Central memory CD4-positive, alpha-beta T cell (primary cell): ENCODE measurements around the gene CCDC196.

Source experiments
- DNase-seq: peaks from one replicate; pipeline ENCODE4 v3.0.0; 2022
- total RNA-seq, 3 experiments: gene quantifications; one replicate each; lab custom pipeline; 2026; lab: John Stamatoyannopoulos, UW

The CCDC196 gene, protein sequence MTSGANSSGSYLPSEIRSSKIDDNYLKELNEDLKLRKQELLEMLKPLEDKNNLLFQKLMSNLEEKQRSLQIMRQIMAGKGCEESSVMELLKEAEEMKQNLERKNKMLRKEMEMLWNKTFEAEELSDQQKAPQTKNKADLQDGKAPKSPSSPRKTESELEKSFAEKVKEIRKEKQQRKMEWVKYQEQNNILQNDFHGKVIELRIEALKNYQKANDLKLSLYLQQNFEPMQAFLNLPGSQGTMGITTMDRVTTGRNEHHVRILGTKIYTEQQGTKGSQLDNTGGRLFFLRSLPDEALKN
- total RNA-seq = 0 reads per million in 3 experiments

DNA sequence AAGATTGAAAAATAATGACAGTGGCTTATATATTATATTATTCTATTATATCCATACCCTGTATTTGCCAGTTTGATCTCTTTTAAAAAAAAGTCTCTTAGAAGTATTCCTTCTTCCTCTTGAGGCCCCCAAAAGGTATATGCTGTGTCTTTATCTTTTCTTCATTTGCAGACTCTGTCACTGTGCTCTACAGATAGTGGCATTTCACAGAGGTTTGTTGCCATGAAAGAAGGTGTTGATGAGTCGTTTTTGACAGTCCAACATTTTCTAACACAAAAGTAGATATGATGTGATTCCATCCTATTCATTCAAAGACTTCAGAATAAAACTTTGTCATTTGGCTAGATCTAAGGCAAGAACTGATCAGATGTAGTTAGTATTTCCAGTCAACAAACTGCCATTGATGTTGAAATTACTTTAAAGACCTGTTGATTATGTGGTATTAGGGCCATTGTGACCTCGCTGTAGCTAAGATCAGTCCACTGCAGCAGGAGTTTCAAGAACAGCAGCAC is at the start of gene CCDC196:
CCDC196 (plus strand) TSS at position 462 of the 512 bp plus-strand sequence. CDS start 132 bp downstream, outside the sequence.
- DNase-seq = no peak

DNA sequence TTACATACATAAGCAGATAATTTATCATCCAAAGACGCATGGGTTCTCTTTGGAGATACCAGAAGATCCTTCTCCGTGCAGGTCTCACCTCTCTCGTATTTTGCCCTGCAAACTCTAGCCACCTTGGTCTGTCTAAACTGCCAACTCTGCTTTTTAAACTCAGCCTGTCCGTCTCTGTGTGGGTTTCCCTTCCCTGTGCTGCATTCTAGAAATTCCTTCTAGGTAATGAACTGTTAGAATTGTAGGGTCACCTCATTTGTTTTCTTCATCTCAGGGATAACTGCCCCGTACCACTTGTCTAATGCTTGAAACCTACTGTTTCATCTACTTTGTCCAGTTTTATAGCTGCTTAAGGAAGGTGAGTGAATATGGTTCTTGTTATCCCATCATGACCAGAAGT is 45.4 kb upstream of the CCDC196 start:
- DNase-seq = no peak

DNA sequence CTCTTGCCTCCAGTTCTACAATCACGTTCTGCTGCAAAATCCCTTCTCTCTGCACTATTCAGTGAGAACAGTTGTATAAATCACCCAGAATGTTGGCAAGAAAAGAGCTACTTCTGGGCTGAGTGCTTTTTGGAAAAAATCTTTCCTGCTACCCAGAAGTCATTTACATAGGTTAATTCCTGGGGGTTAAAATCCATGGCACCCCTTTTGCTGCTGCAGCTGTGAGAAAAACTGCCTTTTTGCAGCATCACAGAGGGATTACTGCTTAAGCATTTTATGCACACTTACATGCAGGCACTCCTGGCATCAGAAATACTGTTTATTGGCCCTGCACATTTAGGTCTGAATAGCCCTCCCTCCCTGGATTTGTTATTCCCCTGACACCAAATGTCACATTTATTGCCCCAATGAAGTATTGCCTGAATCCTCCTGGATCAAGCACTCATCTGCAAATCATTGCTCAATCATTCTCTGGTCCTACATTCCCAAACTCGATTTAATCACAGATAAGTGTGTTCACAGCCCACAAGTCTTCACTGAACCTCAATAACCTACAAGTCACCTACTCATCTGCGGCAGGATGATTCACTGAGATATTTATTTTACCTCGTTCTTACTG is 43.1 kb upstream of the CCDC196 start:
- DNase-seq = no peak

DNA sequence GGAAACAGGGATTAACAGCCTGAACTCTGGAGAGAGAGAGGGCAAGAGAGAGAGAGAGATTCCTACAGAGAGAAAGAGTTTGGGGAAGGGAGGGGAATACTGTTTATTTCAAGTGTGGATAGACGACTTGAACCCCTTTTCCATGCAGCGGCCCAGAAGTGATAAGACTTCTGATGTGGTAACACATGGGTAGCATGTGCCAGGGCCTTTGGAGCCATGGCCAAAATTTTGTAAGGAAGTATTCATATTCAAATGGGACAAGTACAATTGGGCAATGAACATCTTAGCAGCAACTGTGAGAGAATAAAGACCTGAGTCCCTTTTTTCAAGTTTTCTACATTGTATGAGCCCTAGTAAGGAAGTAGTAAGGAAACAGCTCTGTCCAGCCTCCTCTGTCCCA is 42.4 kb upstream of the CCDC196 start:
- DNase-seq = no peak

DNA sequence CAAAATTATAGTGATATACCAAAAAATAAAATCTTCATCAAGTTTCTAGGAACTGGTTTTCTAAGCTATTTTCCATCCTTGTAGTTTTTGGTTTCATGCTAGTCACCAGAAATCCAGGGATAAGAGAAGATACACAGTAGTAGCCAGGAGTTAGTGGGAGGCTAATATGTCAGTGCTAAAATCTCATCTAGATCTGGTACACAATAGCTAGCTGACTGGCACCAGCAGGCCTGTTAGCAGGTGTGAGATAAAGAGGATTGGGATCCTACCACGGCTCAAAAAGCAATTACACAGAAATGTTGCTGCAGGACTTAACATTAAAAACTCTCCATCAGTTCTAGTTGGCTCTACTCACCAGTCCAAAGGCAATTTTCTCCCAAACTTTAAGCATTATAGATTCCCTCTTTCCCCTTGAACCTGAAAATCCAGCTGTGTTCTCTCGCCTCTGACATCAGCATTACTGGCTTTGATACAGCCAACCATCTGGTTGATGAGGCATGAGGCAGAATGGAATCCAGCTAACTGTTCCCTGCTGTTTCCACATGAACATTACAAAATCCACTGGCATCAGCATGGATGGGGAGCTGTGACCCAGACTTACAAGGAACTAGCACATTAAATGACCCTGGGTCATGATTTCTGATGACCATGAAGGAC is 41.8 kb upstream of the CCDC196 start:
- DNase-seq = no peak

DNA sequence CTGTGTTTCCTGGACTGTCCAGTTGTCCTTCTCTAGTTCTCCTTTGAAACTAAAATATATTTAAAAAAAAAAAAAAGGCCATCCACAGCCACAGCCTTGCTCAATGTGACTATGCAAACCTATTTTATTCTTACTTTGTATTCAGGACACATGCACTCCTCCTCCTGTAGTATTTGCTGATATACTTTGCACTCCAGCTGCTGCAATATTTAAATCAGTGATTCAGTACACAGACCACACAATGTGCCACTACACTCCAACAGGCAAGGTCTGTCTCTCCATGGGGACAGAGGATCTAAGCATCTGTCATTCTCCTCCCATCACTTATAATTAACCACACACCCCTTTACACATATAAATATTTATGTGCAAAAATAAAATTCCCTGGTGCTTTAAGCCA is 40.2 kb upstream of the CCDC196 start:
- no peak for DNase-seq

DNA sequence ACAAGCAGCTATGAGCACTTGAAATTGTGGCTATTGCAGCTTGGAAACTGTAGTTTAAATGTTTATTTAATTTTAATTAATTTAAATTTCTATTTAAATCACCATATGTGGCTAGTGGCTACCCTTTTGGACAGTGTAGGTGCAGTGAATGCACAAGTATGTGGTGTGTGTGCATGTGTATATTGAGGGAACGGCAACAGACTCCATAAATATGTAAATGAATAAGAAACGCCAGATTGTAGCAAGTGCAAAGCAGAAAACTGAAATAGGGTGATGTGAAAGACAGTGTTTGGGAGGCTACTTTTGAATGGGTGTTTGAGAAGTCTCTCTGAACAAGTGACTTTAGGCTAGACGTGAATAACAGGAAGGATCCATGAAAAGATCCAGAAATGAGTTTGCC is 32.7 kb upstream of the CCDC196 start:
- no peak for DNase-seq

DNA sequence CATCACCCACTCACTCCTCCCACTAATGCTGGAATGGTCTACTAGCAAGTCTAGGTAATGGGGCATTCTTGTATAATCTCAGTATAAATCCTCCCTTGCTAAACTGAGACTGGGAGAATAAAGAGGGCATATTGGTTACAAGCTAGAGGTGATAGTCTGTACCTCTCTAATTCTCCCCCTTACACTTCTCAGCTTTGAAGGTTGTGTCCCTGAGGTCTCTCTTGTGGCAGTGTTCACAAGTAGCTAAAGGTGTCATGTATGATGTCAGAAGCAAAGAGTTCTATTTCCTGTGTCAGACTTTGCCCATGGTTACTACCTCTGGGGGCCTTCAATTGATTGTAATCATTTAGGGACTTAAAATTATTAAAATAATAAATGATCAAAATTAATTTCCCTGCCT is 26.6 kb upstream of the CCDC196 start:
- no peak for DNase-seq

DNA sequence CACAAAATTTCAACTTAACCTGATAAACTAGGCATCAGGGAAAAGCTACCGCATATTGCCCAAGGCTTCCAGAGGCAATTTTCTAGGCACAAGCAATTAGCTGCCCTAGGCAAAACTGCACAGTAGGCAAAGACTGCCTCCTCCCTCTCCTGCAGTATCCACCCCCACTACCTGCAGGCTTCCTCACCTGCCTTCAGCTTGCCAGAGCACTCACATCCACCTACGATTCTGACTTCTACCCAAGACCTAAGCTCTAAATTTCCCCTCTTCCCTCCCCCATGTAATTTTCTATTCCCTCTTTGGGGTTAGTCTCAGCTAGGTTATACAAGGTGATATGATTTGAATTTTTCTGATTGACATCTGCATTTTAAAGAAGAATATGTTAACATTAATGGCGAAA is 21.9 kb upstream of the CCDC196 start:
- DNase-seq = no peak

DNA sequence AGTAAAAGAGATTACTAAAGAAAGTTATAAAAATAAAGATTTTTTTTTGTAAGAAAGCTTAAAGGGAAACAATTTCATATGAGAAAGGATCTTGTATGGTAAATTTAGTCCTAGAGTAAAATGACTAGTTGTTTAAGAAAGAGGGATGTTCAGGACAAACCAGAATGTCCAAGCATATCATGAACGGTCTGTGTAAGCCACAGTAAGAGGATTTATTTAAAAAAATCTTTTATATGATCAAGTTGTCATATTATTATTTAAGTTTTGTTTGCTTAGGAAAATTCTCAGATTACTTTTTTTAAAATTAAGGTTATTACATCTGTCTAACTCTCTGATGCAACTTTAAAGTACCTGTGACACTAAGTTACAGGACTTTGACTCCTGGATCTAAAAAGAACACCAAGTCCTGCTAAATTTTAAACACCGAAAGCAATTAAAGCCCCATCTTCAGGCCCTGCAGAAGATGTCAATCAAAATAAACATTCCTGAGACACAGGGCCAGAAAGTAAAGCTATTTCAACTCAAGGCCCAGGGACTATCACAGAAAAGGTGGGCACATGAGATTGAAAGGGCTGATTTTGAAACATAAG is 17.3 kb upstream of the CCDC196 start:
- DNase-seq = no peak

DNA sequence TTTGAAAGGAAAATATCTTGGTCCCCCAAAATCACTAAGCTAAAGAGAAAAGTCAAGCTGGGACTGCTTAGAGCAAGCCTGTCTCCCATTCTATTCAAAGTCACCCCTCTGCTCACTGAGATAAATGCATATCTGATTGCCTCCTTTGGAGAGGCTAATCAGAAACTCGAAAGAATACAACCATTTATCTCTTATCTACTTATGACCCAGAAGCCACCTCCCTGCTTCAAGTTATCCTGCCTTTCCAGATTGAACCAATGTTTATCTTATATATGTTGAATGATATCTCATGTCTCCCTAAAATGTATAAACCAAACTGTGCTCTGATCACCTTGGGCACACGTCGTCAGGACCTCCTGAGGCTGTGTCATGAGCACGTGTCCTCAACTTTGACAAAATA is 14.6 kb upstream of the CCDC196 start:
- no peak for DNase-seq

DNA sequence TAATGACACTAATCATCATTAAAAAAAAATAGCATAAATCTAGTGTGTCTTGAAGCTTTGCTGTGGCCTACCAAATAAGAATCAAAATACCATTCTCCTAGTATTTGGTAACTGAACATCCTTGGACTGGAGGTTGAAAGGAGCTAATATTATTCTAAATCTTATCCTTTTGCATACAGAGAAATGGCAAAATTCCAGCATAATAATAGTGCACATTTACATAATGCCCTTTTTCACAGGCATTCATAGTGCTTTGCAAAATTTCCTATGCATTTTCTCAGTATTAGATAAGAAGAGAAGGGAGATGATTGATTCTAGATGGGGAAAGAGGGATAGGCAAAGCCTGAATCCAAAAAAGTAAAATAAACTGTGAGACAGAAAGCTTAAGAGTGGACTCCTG is 13.9 kb upstream of the CCDC196 start:
- no peak for DNase-seq

DNA sequence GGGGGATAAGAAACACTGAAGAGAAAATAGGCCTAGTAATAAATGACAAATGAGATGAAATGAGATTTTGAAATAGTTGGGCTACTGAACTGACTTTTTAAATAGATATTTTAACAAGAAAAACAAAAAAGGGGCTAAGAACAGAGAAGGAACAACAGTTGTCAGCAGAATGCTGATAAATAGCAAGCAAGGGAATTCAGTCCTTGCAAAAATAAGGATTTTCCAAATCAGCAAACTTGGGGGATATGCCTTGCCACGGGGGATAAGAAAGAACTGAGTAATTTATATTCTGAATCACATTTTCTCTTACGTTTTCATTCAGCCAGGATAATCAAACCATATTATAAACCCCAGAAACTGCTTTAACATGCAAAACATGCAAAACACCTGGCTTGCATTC is 12.9 kb upstream of the CCDC196 start:
- DNase-seq = no peak

DNA sequence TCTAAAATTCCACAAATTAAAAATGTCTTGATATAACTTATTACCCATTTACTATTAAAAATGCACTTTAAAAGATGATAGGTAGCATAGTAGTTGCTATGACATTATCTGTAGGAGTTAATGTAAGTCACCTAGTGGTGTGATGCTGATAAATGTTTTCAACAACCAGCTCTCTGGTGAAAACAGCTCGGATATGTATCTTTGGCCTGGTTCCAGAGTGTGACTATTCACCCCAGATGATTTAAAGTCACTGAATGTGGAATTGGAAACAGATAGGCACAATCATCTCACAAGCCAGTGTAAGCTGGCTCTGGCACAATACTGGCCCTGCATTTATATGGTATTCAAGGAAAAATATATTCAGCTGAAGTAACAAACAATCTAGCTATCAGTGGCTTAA is 9.2 kb upstream of the CCDC196 start:
- DNase-seq = no peak

DNA sequence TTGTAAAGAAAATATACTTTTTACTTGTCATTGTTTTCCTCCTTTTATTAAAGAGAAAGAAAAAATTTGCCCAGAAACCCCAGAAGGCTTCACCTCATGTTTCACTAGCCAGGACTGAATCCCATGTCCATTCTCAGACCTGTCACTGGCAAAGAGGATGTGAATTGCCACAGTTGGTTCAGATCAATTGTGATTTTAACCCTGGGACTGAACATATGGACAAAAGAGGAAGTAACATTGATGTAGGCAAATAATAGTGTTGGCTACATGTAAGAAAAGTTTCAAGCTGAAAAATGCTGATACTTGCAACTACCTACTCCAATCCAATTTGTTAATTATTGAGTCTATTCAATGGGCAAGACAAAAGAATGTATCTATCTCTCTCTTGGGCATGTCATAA is 8.6 kb upstream of the CCDC196 start:
- DNase-seq = no peak

DNA sequence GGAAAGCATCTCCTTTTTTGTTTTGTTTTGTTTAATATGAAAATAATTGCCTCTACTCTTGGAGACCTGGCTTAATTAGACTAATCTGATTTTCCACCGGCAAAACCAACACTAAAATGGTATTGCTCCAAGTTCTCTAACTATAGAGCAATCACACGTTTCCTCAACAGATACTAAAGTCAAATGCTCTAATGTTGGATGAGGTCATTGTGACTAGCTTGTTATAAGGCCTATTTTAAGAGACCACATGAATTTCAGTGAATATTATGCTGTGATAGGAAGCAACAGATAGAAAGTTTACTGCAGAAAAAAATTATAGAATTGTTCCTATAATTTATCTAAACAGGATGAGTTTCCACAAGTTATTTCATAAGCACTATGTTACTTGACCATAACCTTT is 3.3 kb upstream of the CCDC196 start:
- DNase-seq = no peak

DNA sequence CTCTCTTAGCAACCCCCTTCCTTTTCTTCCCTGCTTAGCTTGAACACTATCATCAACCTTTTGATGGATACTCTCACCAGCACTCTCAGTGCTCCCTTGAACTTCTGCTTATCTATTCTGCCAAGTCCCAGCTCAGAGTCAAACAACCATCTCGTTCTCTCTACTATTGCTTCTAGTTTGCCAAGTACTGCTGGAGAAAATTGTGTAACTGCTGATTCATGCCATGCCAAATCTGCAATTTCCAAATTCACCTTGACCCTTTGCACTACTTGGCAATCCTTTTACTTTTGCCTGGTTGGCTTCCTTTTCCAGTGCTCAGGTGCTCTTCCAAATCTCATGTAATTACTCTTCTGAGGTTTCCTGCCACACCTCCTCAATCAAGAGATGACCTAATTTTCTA is 2.8 kb upstream of the CCDC196 start:
- no peak for DNase-seq

DNA sequence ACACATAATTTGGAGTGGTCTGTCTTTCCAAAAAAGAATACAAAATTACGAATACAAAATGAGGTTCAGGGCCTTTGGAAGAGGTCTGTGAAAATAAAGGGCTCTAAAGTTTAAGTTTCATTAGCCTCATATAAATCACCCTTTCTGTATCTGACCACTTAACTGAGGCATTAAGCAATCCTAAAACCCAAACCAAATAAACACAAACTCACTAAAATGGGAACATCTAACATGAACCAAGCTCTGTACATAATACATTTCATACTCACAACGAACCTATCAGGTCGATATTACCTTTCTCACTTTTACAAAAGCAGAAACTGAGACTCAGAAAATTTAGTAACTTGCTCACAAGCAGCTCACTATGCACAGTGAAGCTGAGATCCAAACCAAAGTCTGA is 1.1 kb upstream of the CCDC196 start:
- DNase-seq = no peak

DNA sequence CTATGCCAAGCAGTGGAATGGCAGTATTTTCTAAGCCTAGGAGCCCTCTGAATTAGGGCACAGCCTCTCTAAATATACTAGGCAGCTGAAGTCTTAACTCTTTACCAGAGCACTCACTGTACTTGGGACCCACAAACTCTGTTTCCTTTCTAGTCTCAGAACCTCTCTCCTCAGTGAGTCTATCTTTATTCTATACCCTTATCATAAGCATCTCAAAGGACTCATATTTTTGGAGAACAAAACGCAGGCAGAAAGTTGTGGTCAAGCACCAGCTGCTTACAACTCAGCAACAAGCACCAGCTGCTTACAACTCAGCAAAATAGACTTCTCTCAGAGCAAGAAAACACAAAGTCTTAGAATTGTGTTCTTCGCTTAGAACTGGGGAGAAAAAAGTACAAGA is 993 bp downstream of the CCDC196 start:
- no peak for DNase-seq

DNA sequence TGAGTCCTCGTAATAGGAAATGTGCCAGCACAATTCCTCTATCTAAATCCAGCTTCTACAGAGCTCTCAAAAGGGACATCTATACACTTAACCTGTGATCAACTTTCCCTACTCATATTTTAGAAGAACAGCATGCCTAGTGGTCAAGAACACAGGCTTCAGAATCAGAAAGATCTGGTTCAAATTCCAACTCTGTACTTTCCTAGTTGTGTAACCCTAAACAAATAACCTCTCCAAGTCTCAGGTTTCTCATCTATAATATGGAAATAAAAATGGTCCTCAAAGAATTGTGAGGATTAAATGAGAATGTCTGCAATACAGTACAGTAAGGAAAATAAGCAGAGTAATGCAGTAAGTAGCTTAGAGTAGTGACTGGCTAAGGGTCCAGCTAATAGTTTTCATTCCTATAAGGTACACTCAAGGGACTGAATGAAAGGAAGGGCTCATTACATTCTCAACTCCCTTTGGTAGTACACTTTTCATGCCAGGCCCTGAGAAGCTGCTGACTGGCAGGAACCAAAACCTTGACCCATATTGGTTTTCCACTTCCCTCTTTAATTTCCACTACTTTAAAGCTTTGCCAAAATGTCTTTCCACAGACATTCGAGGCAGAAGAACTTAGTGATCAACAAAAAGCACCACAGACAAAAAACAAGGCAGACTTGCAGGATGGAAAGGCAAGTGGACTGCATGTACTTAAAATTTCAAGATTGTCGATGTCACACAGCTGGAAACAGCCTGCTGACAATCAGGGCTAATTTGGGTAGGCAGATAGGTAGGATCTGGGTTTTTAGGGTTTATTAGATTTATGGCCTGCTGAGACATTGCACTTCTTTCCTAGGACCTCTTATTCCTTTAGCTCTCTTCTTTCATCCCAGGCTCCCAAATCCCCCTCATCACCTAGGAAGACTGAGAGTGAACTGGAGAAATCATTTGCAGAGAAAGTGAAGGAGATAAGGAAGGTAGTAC is 4.3 kb downstream of the CCDC196 start:
- no peak for DNase-seq

DNA sequence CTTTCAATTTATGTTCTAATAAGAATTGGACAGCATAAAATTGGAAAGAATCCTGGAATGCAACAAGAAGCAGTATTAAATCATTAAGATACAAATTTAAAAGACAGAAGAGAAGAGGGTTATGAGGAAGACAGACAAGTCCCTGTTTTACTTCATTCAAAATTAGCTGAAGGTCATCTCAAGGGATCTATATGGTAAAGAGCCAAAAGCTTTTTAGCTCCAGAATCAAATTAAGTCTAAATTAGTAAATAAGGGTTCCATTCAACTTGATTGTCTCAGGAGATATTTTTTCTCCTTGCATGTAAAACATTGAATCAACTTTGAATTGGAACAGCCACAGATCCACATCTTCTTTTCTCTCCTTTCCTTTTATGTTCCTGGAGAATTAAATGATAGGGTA is 7.6 kb downstream of the CCDC196 start:
- no peak for DNase-seq
